Mesothelial cell of epicardium (in vitro differentiated cells): ENCODE data around the gene UBR4. TPM values are rescaled to one million over a fixed set of nuclear protein-coding genes. Genes with fewer than 3 reads are reported as not detected.
A peak's percentile ranks its signal among the peaks of the same experiment; 100 is the strongest.

Experiments used
- DNase-seq, 2 experiments: peaks; one replicate each; pipeline ENCODE4 v3.0.0; 2021; ENCODE audit warnings: low spot score in 2 of 2; ENCODE audit not compliant: unreplicated experiment in 2 of 2
- H3K27ac Mint-ChIP-seq: 2 replicates; pipeline ENCODE4 v1.8.0; 2021; ENCODE audit warnings: mixed read lengths
- H3K27me3 Mint-ChIP-seq: 2 replicates; pipeline ENCODE4 v1.8.0; 2021; ENCODE audit warnings: low read depth, mixed read lengths
- H3K36me3 Mint-ChIP-seq: 2 replicates; pipeline ENCODE4 v1.8.0; 2021; ENCODE audit warnings: mixed read lengths
- H3K4me1 Mint-ChIP-seq: 2 replicates; pipeline ENCODE4 v1.8.0; 2021; ENCODE audit warnings: mixed read lengths
- H3K4me3 Mint-ChIP-seq: 2 replicates; pipeline ENCODE4 v1.8.0; 2021; ENCODE audit warnings: mild to moderate bottlenecking, moderate library complexity, mixed read lengths
- H3K9me3 Mint-ChIP-seq: 2 replicates; pipeline ENCODE4 v1.8.0; 2021; ENCODE audit warnings: mixed read lengths
- CTCF ChIP-seq: fragments of 200-600 bp; sonication (generic); IDR thresholded peaks from one replicate; pipeline ENCODE4 v1.5.0; 2021; ENCODE audit warnings: antibody characterized with exemption; ENCODE audit not compliant: unreplicated experiment
- total RNA-seq: library from RNA; stranded (reverse); gene quantifications from 3 replicates; pipeline ENCODE4 v1.2.1, GENCODE V29; 2021

The UBR4 gene
- total RNA-seq, 1 donor from 2014 or later: 222 TPM

DNA sequence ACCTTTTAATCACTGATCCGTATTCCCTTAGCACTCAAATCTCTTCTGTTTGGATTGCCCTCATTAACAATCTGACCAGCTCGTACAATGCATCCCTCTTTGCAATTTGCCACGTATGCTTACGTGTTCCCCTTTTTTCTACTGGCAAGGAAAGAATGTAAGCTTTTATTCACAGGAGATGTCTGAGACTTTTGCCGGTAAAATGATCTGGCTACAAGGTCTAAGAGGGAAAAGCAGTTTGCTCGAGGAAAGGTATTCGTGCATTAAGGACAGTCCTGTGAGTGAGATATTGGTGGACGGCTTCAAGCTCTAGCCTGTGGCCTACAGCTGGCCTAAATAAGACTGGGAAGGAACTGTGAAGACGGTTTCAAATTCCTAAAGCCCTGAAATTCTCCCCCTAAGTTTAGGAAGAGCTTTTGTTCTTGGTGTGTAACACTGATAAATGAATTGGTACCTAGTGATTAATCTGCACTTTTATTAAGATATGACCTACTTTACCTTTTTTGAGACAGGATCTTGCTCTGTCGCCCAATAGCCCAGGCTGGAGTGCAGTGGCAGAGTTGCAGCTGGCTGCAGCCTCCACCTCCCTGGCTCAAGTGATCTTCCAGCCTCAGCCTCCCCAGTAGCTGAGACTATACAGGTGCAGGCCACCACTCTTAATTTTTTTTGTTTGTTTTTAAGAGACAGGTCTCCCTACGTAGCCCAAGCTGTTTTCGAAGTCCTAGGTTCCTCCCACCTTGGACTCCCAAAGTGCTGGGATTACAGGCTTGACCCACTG lies 895 bp upstream of the UBR4 start:
- Mint-ChIP-seq H3K9me3 (no peaks in the 10 kb centered on the region), H3K4me1 (peaks cover 48% of the 10 kb centered on the region), H3K36me3 (peaks cover 5% of the 10 kb centered on the region), H3K4me3 (peak overlapping the region; percentile 94), H3K27ac (peak overlapping the region; percentile 100), H3K27me3 (no peaks in the 10 kb centered on the region)
- DNase-seq: no peak
- TF ChIP-seq CTCF: no peak

GRCh38 chr1:19209439-19209989 lies 552 bp downstream of the UBR4 start:
- peaks cover 2% of the 10 kb centered on the region for H3K36me3 Mint-ChIP-seq
- H3K9me3 Mint-ChIP-seq: no peaks in the 10 kb centered on the region
- no peaks in the 10 kb centered on the region for H3K27me3 Mint-ChIP-seq
- DNase-seq: no peak
- peak overlapping the region; percentile 94 for H3K4me3 Mint-ChIP-seq
- TF ChIP-seq CTCF: no peak
- H3K27ac Mint-ChIP-seq: peak overlapping the region; percentile 97
- peaks cover 60% of the 10 kb centered on the region for H3K4me1 Mint-ChIP-seq

DNA sequence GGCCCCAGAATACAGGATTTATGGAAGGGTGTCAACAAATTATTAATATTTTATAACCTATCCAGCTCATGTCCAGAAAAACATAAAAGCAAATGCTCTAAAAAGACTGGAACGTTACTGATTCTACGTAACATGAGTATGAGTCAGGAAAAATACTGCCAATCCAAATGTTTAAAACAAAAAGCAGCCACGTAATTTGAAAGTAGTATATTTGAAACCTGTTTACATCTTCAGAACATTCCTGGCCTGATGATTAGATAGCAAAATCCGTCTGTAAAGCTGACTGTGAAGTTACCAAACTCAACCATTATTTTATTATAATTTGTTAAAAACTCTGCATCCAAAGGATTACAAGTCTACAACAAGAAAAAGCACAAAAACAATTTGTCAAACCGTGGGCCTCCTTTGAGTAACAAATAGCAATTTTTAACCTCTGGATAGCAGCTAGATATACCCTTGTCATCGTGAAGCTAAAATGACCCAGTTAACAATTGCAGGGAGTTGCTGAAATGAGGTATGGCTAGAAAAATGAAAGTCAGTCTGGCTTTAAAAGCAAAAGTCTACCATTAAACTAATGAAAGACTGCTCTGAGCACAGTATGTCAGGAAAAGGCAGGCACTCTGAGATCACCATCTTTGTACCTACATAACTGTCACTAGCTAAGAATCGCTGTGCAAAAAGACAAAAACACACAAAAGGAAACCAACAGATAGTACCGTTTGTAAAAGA lies 1.2 kb downstream of the UBR4 start:
- Mint-ChIP-seq H3K4me1 (peaks cover 60% of the 10 kb centered on the region), H3K27ac (peak overlapping the region; percentile 97), H3K27me3 (no peaks in the 10 kb centered on the region), H3K36me3 (no peaks in the 10 kb centered on the region), H3K4me3 (peak overlapping the region; percentile 94), H3K9me3 (no peaks in the 10 kb centered on the region)
- no peak for DNase-seq
- TF ChIP-seq CTCF: no peak

DNA sequence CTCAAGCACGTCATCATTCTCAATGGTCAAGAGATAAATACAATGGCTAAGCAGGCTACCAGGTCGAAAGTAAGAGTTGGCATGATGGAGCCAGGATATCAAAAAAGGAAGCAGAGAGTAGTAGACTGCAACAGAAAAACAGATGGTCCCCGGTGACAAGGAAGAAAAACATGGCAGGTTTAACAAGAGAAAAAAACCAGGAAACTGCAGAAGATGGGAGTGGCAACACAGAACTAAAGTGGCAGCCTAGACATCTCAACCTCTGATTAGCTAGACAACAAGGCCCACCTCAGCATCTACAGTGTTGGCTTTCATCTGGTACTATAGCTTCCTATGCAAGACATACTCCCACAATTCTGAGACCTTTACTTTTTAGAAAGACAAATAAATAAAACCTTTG lies 3.1 kb downstream of the UBR4 start:
- no peak for DNase-seq
- no peaks in the 10 kb centered on the region for H3K9me3 Mint-ChIP-seq
- H3K36me3 Mint-ChIP-seq: no peaks in the 10 kb centered on the region
- no peak for TF ChIP-seq CTCF
- peaks cover 54% of the 10 kb centered on the region for H3K4me1 Mint-ChIP-seq
- no peak overlapping the region for H3K4me3 Mint-ChIP-seq
- H3K27ac Mint-ChIP-seq: peak overlapping the region; percentile 64
- no peaks in the 10 kb centered on the region for H3K27me3 Mint-ChIP-seq

GRCh38 chr1:19205845-19206244 lies 4.2 kb downstream of the UBR4 start:
- no peaks in the 10 kb centered on the region for H3K9me3 Mint-ChIP-seq
- DNase-seq: no peak
- H3K4me3 Mint-ChIP-seq: no peak overlapping the region
- H3K36me3 Mint-ChIP-seq: no peaks in the 10 kb centered on the region
- H3K27ac Mint-ChIP-seq: peak overlapping the region; percentile 50
- peaks cover 44% of the 10 kb centered on the region for H3K4me1 Mint-ChIP-seq
- no peaks in the 10 kb centered on the region for H3K27me3 Mint-ChIP-seq
- TF ChIP-seq CTCF: no peak
